ENCODE measurements around the gene SHKBP1. TPM values are rescaled to one million over a fixed set of nuclear protein-coding genes. Genes with fewer than 3 reads are reported as not detected.

The SHKBP1 gene
- total RNA-seq, 1 donor from 2014 or later, result 56.3 TPM

DNA sequence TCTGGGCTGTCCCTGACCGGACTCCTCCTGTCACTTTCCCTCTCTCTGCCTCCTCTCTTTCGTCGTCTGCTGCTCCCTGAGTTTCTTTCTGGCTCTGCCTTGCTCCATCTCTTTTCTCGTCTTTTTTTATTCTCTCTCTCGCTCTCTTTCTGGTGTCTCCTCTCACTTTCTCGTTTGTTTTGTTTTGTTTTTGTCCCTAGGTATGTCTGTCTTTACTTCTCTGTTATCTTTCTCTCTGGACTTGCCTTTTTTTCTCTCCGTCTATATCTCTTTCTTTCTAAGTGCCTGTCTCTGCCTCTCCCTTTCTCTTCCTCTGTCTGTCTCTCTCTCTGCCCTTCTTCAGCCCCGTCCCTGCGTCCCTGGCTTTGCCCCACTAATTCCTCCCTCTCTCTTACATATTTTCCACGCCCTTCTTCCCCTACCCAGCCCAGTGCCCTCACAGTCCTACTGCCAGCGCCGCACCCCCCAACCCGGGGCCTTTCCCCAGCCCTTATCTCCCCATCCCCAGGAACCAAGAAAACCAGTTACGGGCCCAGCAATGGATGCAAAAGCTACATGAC lies 48.1 kb upstream of the SHKBP1 start:
- Mint-ChIP-seq H3K27ac (ENCODE audit: unreplicated experiment) (no peak overlapping the region), H3K4me1 (ENCODE audit: low read depth, unreplicated experiment) (no peaks in the 10 kb centered on the region), H3K36me3 (ENCODE audit: low read depth, unreplicated experiment) (no peaks in the 10 kb centered on the region), H3K9me3 (ENCODE audit: unreplicated experiment) (peaks cover 3% of the 10 kb centered on the region), H3K4me3 (ENCODE audit: unreplicated experiment) (peak overlapping the region; percentile 36), H3K27me3 (ENCODE audit: low read depth, unreplicated experiment) (peaks cover 48% of the 10 kb centered on the region)
- TF ChIP-seq, protein P1, sequence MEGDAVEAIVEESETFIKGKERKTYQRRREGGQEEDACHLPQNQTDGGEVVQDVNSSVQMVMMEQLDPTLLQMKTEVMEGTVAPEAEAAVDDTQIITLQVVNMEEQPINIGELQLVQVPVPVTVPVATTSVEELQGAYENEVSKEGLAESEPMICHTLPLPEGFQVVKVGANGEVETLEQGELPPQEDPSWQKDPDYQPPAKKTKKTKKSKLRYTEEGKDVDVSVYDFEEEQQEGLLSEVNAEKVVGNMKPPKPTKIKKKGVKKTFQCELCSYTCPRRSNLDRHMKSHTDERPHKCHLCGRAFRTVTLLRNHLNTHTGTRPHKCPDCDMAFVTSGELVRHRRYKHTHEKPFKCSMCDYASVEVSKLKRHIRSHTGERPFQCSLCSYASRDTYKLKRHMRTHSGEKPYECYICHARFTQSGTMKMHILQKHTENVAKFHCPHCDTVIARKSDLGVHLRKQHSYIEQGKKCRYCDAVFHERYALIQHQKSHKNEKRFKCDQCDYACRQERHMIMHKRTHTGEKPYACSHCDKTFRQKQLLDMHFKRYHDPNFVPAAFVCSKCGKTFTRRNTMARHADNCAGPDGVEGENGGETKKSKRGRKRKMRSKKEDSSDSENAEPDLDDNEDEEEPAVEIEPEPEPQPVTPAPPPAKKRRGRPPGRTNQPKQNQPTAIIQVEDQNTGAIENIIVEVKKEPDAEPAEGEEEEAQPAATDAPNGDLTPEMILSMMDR (IDR thresholded peaks at IDR 0.05; ENCODE audit: insufficient read depth, low read depth, low read length), result no peak
- no peak for TF ChIP-seq EZH2 (IDR thresholded peaks at IDR 0.05; ENCODE audit: insufficient read depth, low read length)
- Histone ChIP-seq H3K9ac (ENCODE audit: low read length) (no peak overlapping the region), H4K20me1 (ENCODE audit: insufficient read depth, low read length) (no peaks in the 10 kb centered on the region), H3K9me3 (ENCODE audit: insufficient read depth, low read depth, low read length) (no peaks in the 10 kb centered on the region), H3K79me2 (ENCODE audit: insufficient read depth, low read length) (no peaks in the 10 kb centered on the region), H3K36me3 (ENCODE audit: insufficient read depth, low read length) (no peaks in the 10 kb centered on the region), H3K4me2 (ENCODE audit: low read length) (peak overlapping the region; percentile 79), H3K4me1 (ENCODE audit: insufficient read depth, low read length) (peaks cover 5% of the 10 kb centered on the region), H3K27me3 (ENCODE audit: insufficient read depth, low read length) (peaks cover 5% of the 10 kb centered on the region), H3K4me3 (ENCODE audit: insufficient read depth, low read depth, low read length) (no peak overlapping the region), H2AFZ (ENCODE audit: low read depth, low read length) (no peak overlapping the region), H3K27ac (ENCODE audit: low read depth, low read length) (no peak overlapping the region)
- DNase-seq (ENCODE audit: low read depth), result no peak
- no peak for FAIRE-seq

DNA sequence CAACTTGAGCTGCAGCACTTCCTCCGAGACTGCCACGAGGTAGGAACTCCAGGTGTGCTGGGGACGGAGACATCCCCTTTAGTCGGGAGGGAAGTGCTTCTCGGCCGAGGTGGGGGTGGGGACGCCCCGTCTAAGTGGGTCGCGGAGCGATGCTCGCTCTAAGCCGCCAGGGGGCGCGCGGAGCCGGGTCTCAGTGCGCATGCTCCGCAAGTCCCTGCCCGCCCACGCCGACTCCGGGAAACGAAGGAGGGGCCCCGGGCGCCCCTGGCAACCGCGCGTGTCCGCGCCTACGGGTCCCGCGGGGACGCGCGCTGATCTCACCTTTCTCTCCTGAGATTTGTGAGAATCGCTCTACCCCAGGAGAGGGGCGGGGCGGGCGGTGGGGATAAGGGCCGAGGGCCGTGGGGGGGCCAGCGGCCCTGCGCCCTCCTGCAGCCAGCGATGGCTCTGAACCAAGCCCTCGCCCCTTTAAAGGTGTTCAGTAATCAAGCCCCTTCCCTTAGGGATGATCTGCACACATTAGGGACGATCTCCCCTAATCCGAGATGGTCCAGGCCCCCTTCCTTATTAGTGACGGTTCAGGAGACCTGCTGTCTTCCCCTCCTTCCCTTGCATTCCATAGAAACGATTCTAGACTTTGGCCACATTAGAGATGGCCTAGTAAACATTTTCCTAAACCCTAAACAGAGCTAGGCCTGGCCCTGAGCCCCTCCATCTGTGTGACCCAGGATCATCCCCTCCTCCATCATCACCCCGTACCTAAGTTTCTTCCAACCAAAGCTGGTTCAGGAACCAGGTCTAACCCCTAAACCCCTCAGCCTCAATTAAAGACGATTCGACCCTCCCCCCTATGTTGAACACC lies 47.3 kb upstream of the SHKBP1 start:
- Histone ChIP-seq H3K9me3 (ENCODE audit: insufficient read depth, low read depth, low read length) (no peaks in the 10 kb centered on the region), H2AFZ (ENCODE audit: low read depth, low read length) (peak overlapping the region; percentile 68), H3K9ac (ENCODE audit: low read length) (no peak overlapping the region), H3K36me3 (ENCODE audit: insufficient read depth, low read length) (no peaks in the 10 kb centered on the region), H3K27ac (ENCODE audit: low read depth, low read length) (no peak overlapping the region), H3K4me1 (ENCODE audit: insufficient read depth, low read length) (peaks cover 5% of the 10 kb centered on the region), H4K20me1 (ENCODE audit: insufficient read depth, low read length) (no peaks in the 10 kb centered on the region), H3K27me3 (ENCODE audit: insufficient read depth, low read length) (peaks cover 5% of the 10 kb centered on the region), H3K4me2 (ENCODE audit: low read length) (peak overlapping the region; percentile 79), H3K79me2 (ENCODE audit: insufficient read depth, low read length) (no peaks in the 10 kb centered on the region), H3K4me3 (ENCODE audit: insufficient read depth, low read depth, low read length) (no peak overlapping the region)
- Mint-ChIP-seq H3K27me3 (ENCODE audit: low read depth, unreplicated experiment) (peaks cover 55% of the 10 kb centered on the region), H3K9me3 (ENCODE audit: unreplicated experiment) (peaks cover 3% of the 10 kb centered on the region), H3K4me1 (ENCODE audit: low read depth, unreplicated experiment) (no peaks in the 10 kb centered on the region), H3K36me3 (ENCODE audit: low read depth, unreplicated experiment) (no peaks in the 10 kb centered on the region), H3K4me3 (ENCODE audit: unreplicated experiment) (peak overlapping the region; percentile 79), H3K27ac (ENCODE audit: unreplicated experiment) (peak overlapping the region; percentile 8)
- DNase-seq (ENCODE audit: low read depth) (peak; percentile 35), FAIRE-seq (no peak)
- no peak for TF ChIP-seq EZH2 (IDR thresholded peaks at IDR 0.05; ENCODE audit: insufficient read depth, low read length)
- TF ChIP-seq, protein P1 (IDR thresholded peaks at IDR 0.05; ENCODE audit: insufficient read depth, low read depth, low read length), result peak; percentile 68

Data from astrocyte (in vitro differentiated cells and primary cell).